A549 (cell line): ENCODE data around the gene ESPN. TPM values are rescaled to one million over a fixed set of nuclear protein-coding genes. Genes with fewer than 3 reads are reported as not detected.

Experiments
- ATAC-seq, 2 experiments: fragments of 200-7000 bp in 1 of 2; fragments of >200 bp in 1 of 2; cut with Nextera tagmentation in 1 of 2; cut with Tn5 transposase in 1 of 2; 3 replicates each; pipeline versions ENCODE4 v1.8.0 to v1.9.1; 2018 to 2020; ENCODE audit warnings: mild to moderate bottlenecking in 1 of 2, moderate library complexity in 1 of 2
- CTCF ChIA-PET: fragments of 300-600 bp; sonication (Branson Sonifier 250); formaldehyde crosslinking; extraction: SDS; loops from one replicate; lab custom pipeline; 2021; ENCODE audit warnings: antibody characterized with exemption, inconsistent platforms; lab: Yijun Ruan, JAX
- POLR2A ChIA-PET: fragments of 350-600 bp; formaldehyde crosslinking; extraction: SDS; loops from one replicate; lab custom pipeline; 2021; ENCODE audit warnings: antibody characterized with exemption, inconsistent platforms; lab: Yijun Ruan, JAX
- DNase-seq, 2 experiments: peaks; one replicate each; pipeline versions ENCODE4 v3.0.0 to v3.0.0-alpha.2; 2011 to 2016; ENCODE audit warnings: low read depth in 1 of 2, low spot score in 1 of 2
- FAIRE-seq: peaks from 2 replicates; lab custom pipeline; 2011; peaks lifted over from hg19 to GRCh38; lab: Jason Lieb, UNC
- H3K27ac ChIP-seq, 2 experiments: fragments of >200 bp; sonication (Bioruptor Twin); formaldehyde crosslinking; 3 replicates each; pipeline ENCODE4 v1.5.1; 2016 to 2017
- H3K4me1 ChIP-seq: fragments of >200 bp; sonication (Bioruptor Twin); formaldehyde crosslinking; 3 replicates; pipeline ENCODE4 v1.6.1; 2016
- H3K4me2 ChIP-seq: fragments of >200 bp; sonication (Bioruptor Twin); formaldehyde crosslinking; 3 replicates; pipeline ENCODE4 v1.6.1; 2016
- H3K4me3 ChIP-seq: fragments of >200 bp; sonication (Bioruptor Twin); formaldehyde crosslinking; 3 replicates; pipeline ENCODE4 v1.5.1; 2016
- H3K9me3 ChIP-seq: fragments of >200 bp; sonication (Bioruptor Twin); formaldehyde crosslinking; 3 replicates; pipeline ENCODE4 v1.6.1; 2016
- CBX2 ChIP-seq: fragments of 200-600 bp; sonication (generic); IDR thresholded peaks from 2 replicates; pipeline ENCODE4 v1.6.1; 2016; ENCODE audit warnings: low read depth, mild to moderate bottlenecking, borderline replicate concordance
- CBX8 ChIP-seq: fragments of 200-600 bp; sonication (generic); IDR thresholded peaks from 2 replicates; pipeline ENCODE4 v1.6.1; 2016
- CTCF ChIP-seq: fragments of >200 bp; sonication (Bioruptor Twin); formaldehyde crosslinking; IDR thresholded peaks from 3 replicates; pipeline ENCODE4 v1.5.1; 2016
- ESRRA ChIP-seq: fragments of 150-350 bp; IDR thresholded peaks from 2 replicates; pipeline ENCODE4 v1.6.1; 2014; ENCODE audit warnings: mild to moderate bottlenecking, low read length, borderline replicate concordance
- FOSB ChIP-seq: fragments of 250-450 bp; sonication (Bioruptor Pico); IDR thresholded peaks from 2 replicates; pipeline ENCODE4 v1.5.0; 2020; ENCODE audit warnings: mild to moderate bottlenecking, moderate library complexity
- FOXS1 ChIP-seq: fragments of 250-450 bp; sonication (Bioruptor Pico); IDR thresholded peaks from 2 replicates; pipeline ENCODE4 v1.5.0; 2020; ENCODE audit warnings: mild to moderate bottlenecking, moderate library complexity
- GATA3 ChIP-seq: IDR thresholded peaks from 2 replicates; pipeline ENCODE4 v1.6.1; 2012; ENCODE audit warnings: borderline replicate concordance
- HES2 ChIP-seq: fragments of >200 bp; sonication (Bioruptor Twin); formaldehyde crosslinking; IDR thresholded peaks from 2 replicates; pipeline ENCODE4 v1.6.1; 2016
- HOXB13 ChIP-seq: fragments of 250-450 bp; sonication (Bioruptor Pico); IDR thresholded peaks from 2 replicates; pipeline ENCODE4 v1.5.0; 2020; ENCODE audit warnings: low read depth, mild to moderate bottlenecking, moderate library complexity
- MYC ChIP-seq: IDR thresholded peaks from 2 replicates; pipeline ENCODE4 v1.6.1; 2012; ENCODE audit warnings: mild to moderate bottlenecking, inconsistent platforms, low read length, improper control_type of control experiment, borderline replicate concordance
- NR3C1 ChIP-seq: fragments of >200 bp; sonication (Bioruptor Twin); formaldehyde crosslinking; IDR thresholded peaks from 3 replicates; pipeline ENCODE4 v1.6.1; 2017
- PHF8 ChIP-seq: fragments of 200-600 bp; sonication (generic); IDR thresholded peaks from 2 replicates; pipeline ENCODE4 v1.6.1; 2016; ENCODE audit warnings: low read depth, mild to moderate bottlenecking, antibody characterized with exemption, moderate library complexity, borderline replicate concordance
- RFX5 ChIP-seq: fragments of 450-650 bp; IDR thresholded peaks from 2 replicates; pipeline ENCODE4 v1.7.1; 2014; ENCODE audit warnings: antibody characterized with exemption, mild to moderate bottlenecking, moderate library complexity
- USF2 ChIP-seq: fragments of 450-650 bp; IDR thresholded peaks from 2 replicates; pipeline ENCODE4 v1.6.1; 2014; ENCODE audit warnings: antibody characterized with exemption
- ZC3H11A ChIP-seq: fragments of 450-650 bp; IDR thresholded peaks from 2 replicates; pipeline ENCODE4 v1.6.1; 2014; ENCODE audit warnings: antibody characterized with exemption, mild to moderate bottlenecking
- ZNF302 ChIP-seq: fragments of 250-450 bp; sonication (Bioruptor Pico); IDR thresholded peaks from 2 replicates; pipeline ENCODE4 v1.9.0; 2021; ENCODE audit warnings: inconsistent platforms, mild to moderate bottlenecking, moderate library complexity
- WGBS: methylation state at CpG from one replicate; pipeline ENCODE4 v1.1.6; 2017; ENCODE audit errors: missing lambda C conversion rate; 5-methylcytosine and 5-hydroxymethylcytosine counted together
- polyA plus RNA-seq, 4 experiments: library from polyadenylated mRNA; depleted of rRNA in 3 of 4; stranded (reverse); fragments of >200 nt; fragmentation: RNase III in 1 of 4; extraction: RNeasy Plus Mini Kit Qiagen cat#74134 plus additional on column Dnase treatment in 1 of 4; gene quantifications; 2 replicates in 3 of 4; 3 replicates in 1 of 4; pipeline ENCODE4 v1.2.3, GENCODE V29; 2011 to 2017

The ESPN gene
- polyA plus RNA-seq, 2 of the 4 experiments (the other 2 are of a cell fraction), result 0.22 to 0.28 TPM

- Histone ChIP-seq H3K4me3 (peak overlapping the region; percentile 42), H3K27ac (0 out of 6 replicates have a peak overlapping the region, but pooled peaks of 1 of the 2 experiments have one; percentile 57), H3K9me3 (no peaks in the 10 kb centered on the region), H3K4me2 (peak overlapping the region; percentile 70), H3K4me1 (peaks cover 5% of the 10 kb centered on the region; the same call in 1 of the 3 replicates)
- peak; percentile 47 to 75; a peak in 5 of 6 replicates for ATAC-seq
- 38% methylated on average over 7 of the region's 101 CpGs for WGBS
- ChIA-PET CTCF (interaction anchor here (0.5 to 6.7 kb wide), 8 partner anchors 9 to 194 kb away, joined by 3 to 96 read pairs (median 4); partner anchors contain the start of genes ESPN and HES2), POLR2A (no interaction called here)
- DNase-seq, result peak in 1 of 2 experiments; percentile 37
- TF ChIP-seq MYC (no peak), CBX2 (no peak), ESRRA (no peak), USF2 (no peak), CTCF (peak; percentile 37), FOXS1 (CRISPR knock-in tag) (no peak)
- FAIRE-seq, result no peak
Observed at GRCh38 chr1:6440198-6441126, 15.9 kb downstream of the ESPN start.

GRCh38 chr1:6441586-6441985, 17.0 kb downstream of the ESPN start:
- Histone ChIP-seq H3K27ac (no peak overlapping the region), H3K9me3 (no peaks in the 10 kb centered on the region), H3K4me3 (no peak overlapping the region), H3K4me1 (peaks cover 5% of the 10 kb centered on the region; the same call in 1 of the 3 replicates), H3K4me2 (no peak overlapping the region)
- DNase-seq (no peak), FAIRE-seq (no peak), ATAC-seq (no peak)
- 90% methylated on average over 3 of the region's 7 CpGs for WGBS
- ChIA-PET CTCF (interaction anchor here (0.7 to 6.7 kb wide), 8 partner anchors 8 to 1142 kb away, joined by 3 to 96 read pairs (median 4); partner anchors contain the start of gene HES2), POLR2A (no interaction called here)
- TF ChIP-seq CTCF (no peak), ZC3H11A (no peak), NR3C1 (no peak), CBX8 (no peak), HOXB13 (no peak), ZNF302 (CRISPR knock-in tag) (no peak), RFX5 (no peak), PHF8 (no peak), HES2 (no peak), FOSB (no peak), GATA3 (no peak)
- TF ChIP-seq, all 56 proteins: peak for 0
